AG08396 (cell line): ENCODE results near the gene AP4E1.
A peak's percentile ranks its signal among the peaks of the same experiment; 100 is the strongest.
"Not testable (repeated sequence)": the region's sequence is repeated elsewhere in the genome, so short reads cannot be mapped to it uniquely, and the experiment has no call there.

Source experiments
- DNase-seq: peaks from one replicate; pipeline ENCODE4 v3.0.0; 2012; ENCODE audit warnings: low spot score, mixed read lengths

The AP4E1 gene

GRCh38 chr15:50908209-50909009 is at the start of gene AP4E1:
TSS of gene AP4E1 (plus strand) at chr15:50908683. CDS start at chr15:50908779, 96 bp downstream.
- DNase-seq, result peak; percentile 87

- DNase-seq, result no peak
Measured at GRCh38 chr15:50860824-50861223, 47.7 kb upstream of the AP4E1 start.

- no peak for DNase-seq
Measured at GRCh38 chr15:50862553-50862952, 45.9 kb upstream of the AP4E1 start.

- DNase-seq, result no peak
Measured at GRCh38 chr15:50864873-50865272, 43.6 kb upstream of the AP4E1 start.

DNA sequence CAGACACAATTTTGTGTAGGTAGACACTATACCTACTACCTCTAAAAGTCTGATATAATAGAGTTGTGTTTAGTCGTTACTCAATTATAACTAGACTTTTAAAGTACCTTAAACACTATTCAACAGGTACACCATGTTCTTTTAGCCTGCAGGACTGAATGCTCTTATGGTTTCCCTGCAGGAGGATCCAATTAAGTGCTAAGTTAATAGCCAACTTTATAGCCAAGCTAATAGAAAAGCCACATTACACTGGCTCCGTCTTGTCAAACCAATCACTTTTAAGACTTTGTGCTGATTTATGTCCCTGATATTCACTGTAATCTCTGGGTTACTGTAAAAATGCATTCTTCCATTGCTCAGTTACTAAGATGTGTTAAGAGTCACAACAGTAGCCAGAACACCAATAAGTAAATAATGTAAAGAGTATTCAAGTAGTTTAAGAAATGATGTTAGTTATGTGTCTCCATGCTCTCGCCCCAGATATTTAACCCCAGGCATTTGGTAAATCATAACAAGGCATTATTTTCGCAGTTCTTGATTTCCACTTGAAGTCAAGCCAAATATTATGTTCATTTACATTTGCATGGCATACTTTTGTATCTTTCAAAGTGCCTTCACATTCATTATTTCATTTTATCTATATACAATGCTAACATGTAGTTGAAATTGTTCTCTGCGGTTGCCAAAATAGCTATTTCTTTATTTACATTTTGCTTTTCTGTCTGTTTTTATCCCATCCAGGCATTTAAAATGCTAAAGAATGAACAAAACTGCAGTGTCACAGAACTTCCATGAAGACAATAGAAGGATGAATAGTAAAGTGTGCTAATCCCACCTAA is 42.7 kb upstream of the AP4E1 start:
- no peak for DNase-seq

DNA sequence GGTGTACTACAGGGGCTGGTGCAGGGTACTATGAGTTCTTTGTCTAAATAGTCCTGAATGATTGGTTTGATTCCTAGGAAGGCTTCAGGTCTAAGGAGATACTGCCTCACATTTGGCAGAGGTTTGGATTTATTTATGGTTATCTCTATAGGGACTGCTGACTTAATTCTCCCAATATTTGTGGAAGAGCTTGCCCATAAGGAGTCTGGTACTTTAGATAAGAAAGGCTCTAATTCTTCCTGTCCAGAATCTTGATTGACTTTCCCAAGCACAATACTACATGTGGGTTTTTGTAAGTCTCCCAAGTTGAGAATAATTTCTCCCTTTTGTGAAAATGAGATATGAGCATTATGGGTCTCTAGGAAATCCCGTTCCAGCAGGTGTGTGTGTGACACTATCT is 36.7 kb upstream of the AP4E1 start:
- no peak for DNase-seq

DNA sequence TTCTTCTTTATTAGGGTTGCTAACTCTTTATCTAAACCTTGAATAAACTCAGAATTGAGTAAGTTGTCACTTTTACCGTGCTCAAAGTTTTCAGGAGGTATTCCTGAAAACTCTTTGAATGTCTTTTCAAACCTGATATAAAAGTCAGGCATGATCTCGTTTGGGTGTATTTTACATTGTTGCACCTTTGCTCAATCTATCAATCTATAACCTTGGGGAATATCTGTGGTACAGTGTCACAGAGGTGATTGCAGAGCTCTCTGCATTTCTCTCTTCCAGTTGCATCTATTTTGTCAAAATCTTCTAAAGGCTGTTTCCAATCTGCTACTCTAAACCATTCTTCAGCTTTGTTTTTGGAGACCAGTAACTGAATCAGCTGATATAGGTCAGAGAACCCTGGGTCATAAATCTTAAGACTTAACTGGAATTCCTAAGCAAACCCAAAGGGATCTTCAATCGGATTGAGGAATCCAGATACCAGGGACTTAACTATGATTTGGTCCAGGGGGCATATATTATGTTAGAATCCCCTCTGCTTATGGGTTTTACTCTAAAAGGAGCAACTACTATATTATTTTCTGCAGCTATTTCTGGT is 35.6 kb upstream of the AP4E1 start:
- no peak for DNase-seq

DNA sequence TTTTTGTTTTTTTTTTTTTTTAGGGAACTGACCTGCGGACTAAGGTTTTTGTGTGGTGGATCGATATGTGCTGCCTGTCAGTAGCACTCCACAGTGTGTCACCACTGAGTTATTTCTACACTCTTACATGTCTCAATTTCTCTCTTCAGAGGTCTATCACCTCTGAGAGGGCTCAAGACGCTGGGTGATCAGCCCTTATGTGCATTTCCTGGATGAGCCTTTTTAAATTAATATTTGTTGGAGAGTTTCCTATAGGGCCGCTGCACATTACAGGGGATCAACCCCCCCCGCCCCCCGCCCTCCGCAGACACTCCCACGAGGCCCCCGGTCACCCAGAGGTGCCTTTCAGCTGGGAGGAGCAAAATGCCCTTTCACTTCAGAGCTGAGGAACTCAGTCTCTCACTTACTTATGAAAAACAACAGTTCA is 34.5 kb upstream of the AP4E1 start:
- DNase-seq, result no peak

- not testable (repeated sequence) for DNase-seq
Measured at GRCh38 chr15:50875238-50875637, 33.2 kb upstream of the AP4E1 start.

- no peak for DNase-seq
Measured at GRCh38 chr15:50876260-50876988, 32.1 kb upstream of the AP4E1 start.

- peak; percentile 77 for DNase-seq
Measured at GRCh38 chr15:50876989-50877360, 31.5 kb upstream of the AP4E1 start.

- no peak for DNase-seq
Measured at GRCh38 chr15:50879016-50879617, 29.4 kb upstream of the AP4E1 start.

DNA sequence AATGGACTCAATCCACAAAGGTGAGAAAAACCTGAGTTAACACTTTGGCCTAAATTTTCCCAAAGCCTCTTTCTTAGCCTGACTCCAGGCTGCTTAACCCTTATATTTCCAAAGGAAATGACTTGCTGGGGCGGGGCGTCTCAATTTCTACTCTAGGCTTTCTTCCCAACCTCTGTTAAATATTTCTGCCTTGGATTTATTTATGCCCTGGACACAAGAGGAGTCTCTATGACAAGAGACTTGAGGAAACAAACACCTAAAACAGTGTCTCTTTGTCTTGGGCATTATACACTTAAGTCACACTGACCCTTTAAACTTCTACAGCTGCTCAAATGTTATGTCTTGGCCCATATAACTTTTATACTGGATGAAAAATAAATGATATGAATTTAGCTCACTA is 28.3 kb upstream of the AP4E1 start:
- no peak for DNase-seq

- DNase-seq, result no peak
Measured at GRCh38 chr15:50880651-50881114, 27.8 kb upstream of the AP4E1 start.

GRCh38 chr15:50881121-50882048 is 27.1 kb upstream of the AP4E1 start:
- DNase-seq, result no peak

DNA sequence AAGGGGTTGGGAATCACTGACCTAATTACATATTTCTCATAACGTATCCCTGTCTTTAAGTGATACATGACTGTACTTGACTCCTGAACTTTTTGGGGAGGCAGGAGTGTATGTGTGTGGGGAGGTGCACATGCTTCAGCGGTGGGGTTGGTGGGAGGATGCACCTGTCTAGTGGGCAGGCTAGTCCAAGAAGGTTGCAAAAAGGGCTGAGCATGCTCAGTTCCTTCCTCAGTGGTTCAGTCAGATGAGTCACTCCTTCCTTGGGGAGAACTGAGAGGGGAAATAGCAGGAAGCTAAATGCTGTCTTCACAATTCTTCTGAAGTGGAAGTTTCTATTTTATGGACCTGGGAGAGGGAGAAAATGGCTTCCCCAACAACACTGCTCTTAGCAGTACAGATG is 24.6 kb upstream of the AP4E1 start:
- DNase-seq, result no peak

DNA sequence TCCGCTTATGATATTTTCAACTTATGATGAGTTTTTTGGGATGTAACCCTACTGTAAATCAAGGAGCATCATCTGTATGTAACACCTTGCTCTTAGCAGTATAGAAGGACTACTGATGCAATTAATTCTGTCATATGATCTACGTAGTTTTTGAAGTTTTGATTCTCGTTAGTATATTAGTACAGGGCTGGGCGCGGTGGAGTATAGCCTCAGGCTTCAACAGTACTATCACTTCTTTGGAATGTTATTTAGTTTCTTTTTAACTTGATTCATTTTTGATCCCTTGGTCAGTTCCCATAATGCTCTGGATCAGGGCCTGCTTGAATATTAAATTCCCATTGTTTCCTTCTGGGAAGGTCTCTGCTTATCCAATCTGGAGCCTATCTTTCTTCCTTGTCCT is 23.9 kb upstream of the AP4E1 start:
- no peak for DNase-seq

- no peak for DNase-seq
Measured at GRCh38 chr15:50886139-50886467, 22.4 kb upstream of the AP4E1 start.

GRCh38 chr15:50886611-50887345 is 21.7 kb upstream of the AP4E1 start:
- DNase-seq, result no peak

- no peak for DNase-seq
Measured at GRCh38 chr15:50888054-50888453, 20.4 kb upstream of the AP4E1 start.
